ENCODE measurements around the gene CDC27. TPM values are rescaled to one million over a fixed set of nuclear protein-coding genes. Genes with fewer than 3 reads are reported as not detected.

The CDC27 gene, protein sequence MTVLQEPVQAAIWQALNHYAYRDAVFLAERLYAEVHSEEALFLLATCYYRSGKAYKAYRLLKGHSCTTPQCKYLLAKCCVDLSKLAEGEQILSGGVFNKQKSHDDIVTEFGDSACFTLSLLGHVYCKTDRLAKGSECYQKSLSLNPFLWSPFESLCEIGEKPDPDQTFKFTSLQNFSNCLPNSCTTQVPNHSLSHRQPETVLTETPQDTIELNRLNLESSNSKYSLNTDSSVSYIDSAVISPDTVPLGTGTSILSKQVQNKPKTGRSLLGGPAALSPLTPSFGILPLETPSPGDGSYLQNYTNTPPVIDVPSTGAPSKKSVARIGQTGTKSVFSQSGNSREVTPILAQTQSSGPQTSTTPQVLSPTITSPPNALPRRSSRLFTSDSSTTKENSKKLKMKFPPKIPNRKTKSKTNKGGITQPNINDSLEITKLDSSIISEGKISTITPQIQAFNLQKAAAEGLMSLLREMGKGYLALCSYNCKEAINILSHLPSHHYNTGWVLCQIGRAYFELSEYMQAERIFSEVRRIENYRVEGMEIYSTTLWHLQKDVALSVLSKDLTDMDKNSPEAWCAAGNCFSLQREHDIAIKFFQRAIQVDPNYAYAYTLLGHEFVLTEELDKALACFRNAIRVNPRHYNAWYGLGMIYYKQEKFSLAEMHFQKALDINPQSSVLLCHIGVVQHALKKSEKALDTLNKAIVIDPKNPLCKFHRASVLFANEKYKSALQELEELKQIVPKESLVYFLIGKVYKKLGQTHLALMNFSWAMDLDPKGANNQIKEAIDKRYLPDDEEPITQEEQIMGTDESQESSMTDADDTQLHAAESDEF
- 10 to 100 TPM; 27.5 to 40.6 (median 31.0) TPM for total RNA-seq

- intact Hi-C loops (cut with DNase I; ENCODE audit: low total_unique reads) = no loop called here
- peak within 1 kb of the TSS; percentile 57 for H3K4me3 ChIP-seq (ENCODE audit: low read depth, poor library complexity, severe bottlenecking)
- TF ChIP-seq POLR2A (IDR thresholded peaks at IDR 0.05) = peak in 1 of 2 donors; percentile 33
- TF ChIP-seq CTCF (IDR thresholded peaks at IDR 0.05) = no peak
Measured at GRCh38 chr17:47188876-47189731, at the start of gene CDC27. Gene CDC27 (minus strand): TSS chr17:47189295. CDS start chr17:47189172, 123 bp downstream.

GRCh38 chr17:47238321-47239010 lies 49.4 kb upstream of the CDC27 start:
- peak in 1 of 2 donors; percentile 56 for DNase-seq (ENCODE audit: low spot score in 2 of 2)
- TF ChIP-seq POLR2A (IDR thresholded peaks at IDR 0.05) (no peak), CTCF (IDR thresholded peaks at IDR 0.05) (no peak)
- H3K4me3 ChIP-seq (ENCODE audit: low read depth, poor library complexity, severe bottlenecking) = no peak overlapping the region
- 91 to 94% methylated on average over 26 to 27 of the region's 29 CpGs for WGBS, 2 donors
- intact Hi-C loops (cut with DNase I; ENCODE audit: low total_unique reads) = no loop called here

More at GRCh38 chr17:47188876-47189731, at the start of gene CDC27:
- peak; percentile 99 to 100 for DNase-seq (ENCODE audit: low spot score in 2 of 2)
- 0% methylated on average over 44 to 53 of the region's 64 CpGs for WGBS, 2 donors

- intact Hi-C loops (cut with DNase I; ENCODE audit: low total_unique reads) = no loop called here
- WGBS, 2 donors = 83 to 84% methylated on average over 3 to 7 of the region's 7 CpGs
- peak in 1 of 2 donors; percentile 84 for DNase-seq (ENCODE audit: low spot score in 2 of 2)
- TF ChIP-seq CTCF (IDR thresholded peaks at IDR 0.05) (no peak), POLR2A (IDR thresholded peaks at IDR 0.05) (no peak)
- H3K4me3 ChIP-seq (ENCODE audit: low read depth, poor library complexity, severe bottlenecking) = no peak overlapping the region
Measured at GRCh38 chr17:47237841-47238240, 48.7 kb upstream of the CDC27 start.

- no peak for TF ChIP-seq POLR2A (IDR thresholded peaks at IDR 0.05)
- TF ChIP-seq CTCF (IDR thresholded peaks at IDR 0.05) = no peak
- intact Hi-C loops (cut with DNase I; ENCODE audit: low total_unique reads) = no loop called here
- no peak for DNase-seq (ENCODE audit: low spot score in 2 of 2)
- 93 to 96% methylated on average over 2 of the region's 2 CpGs for WGBS, 2 donors
- H3K4me3 ChIP-seq (ENCODE audit: low read depth, poor library complexity, severe bottlenecking) = no peak overlapping the region
Measured at GRCh38 chr17:47235923-47236322, 46.8 kb upstream of the CDC27 start.

DNA sequence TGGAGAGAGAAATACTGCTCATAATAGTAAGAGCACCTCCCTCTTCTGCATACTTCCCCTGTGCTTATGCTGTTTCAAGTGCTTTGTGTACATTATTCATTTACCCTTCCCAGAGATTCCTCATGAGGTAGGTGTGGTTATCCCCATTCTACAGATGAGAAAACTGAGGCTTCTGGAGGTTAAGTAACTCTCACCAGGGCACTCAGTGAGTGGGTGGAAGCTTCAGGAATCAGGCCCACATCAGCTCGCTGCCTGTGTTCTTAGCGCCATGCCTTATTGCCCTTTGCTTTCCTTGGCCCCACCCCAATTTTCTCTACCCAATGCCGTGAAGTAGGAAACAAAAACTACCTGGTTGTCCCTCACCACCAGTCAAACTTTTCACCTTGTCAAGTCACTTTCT lies 46.4 kb upstream of the CDC27 start:
- no peak for DNase-seq (ENCODE audit: low spot score in 2 of 2)
- no peak overlapping the region for H3K4me3 ChIP-seq (ENCODE audit: low read depth, poor library complexity, severe bottlenecking)
- 91 to 92% methylated on average over 3 of the region's 3 CpGs for WGBS, 2 donors
- intact Hi-C loops (cut with DNase I; ENCODE audit: low total_unique reads) = no loop called here
- no peak for TF ChIP-seq POLR2A (IDR thresholded peaks at IDR 0.05)
- TF ChIP-seq CTCF (IDR thresholded peaks at IDR 0.05) = no peak

Data from lower leg skin (tissue), 4 donors.